T-helper 17 cell (primary cell): ENCODE results near the gene LMO7. TPM values are rescaled to one million over a fixed set of nuclear protein-coding genes. Genes with fewer than 3 reads are reported as not detected.

Experiments used
- ATAC-seq: fragments of 150-1000 bp; cut with Tn5 transposase; 2 replicates; pipeline ENCODE4 v1.10.0; 2021; ENCODE audit warnings: mild to moderate bottlenecking, moderate library complexity
- DNase-seq, 3 donors: peaks; one replicate each; pipeline versions ENCODE4 v3.0.0 to v3.0.0-alpha.2; 2020 to 2021
- H3K9me3 ChIP-seq: one replicate; pipeline ENCODE4 v1.7.0; 2013; ENCODE audit warnings: low read length, mild to moderate bottlenecking; ENCODE audit not compliant: control insufficient read depth, poor library complexity, severe bottlenecking
- H3K27ac Mint-ChIP-seq: one replicate; pipeline ENCODE4 v1.8.0; 2022; ENCODE audit warnings: mild to moderate bottlenecking, moderate library complexity, mixed read lengths
- H3K27me3 Mint-ChIP-seq: one replicate; pipeline ENCODE4 v1.8.0; 2022; ENCODE audit warnings: mixed read lengths
- H3K36me3 Mint-ChIP-seq: one replicate; pipeline ENCODE4 v1.8.0; 2022; ENCODE audit warnings: low read depth, mixed read lengths
- H3K4me1 Mint-ChIP-seq: one replicate; pipeline ENCODE4 v1.8.0; 2022; ENCODE audit warnings: mild to moderate bottlenecking, mixed read lengths
- H3K4me3 Mint-ChIP-seq: one replicate; pipeline ENCODE4 v1.8.0; 2022; ENCODE audit warnings: mild to moderate bottlenecking, moderate library complexity, mixed read lengths
- total RNA-seq, 4 donors: library from RNA in 2 of 4; stranded (reverse) in 2 of 4; gene quantifications; one replicate each; pipeline ENCODE4 v1.2.3 and lab custom pipeline; 2022 to 2026

The LMO7 gene
- total RNA-seq, 2 donors from 2014 or later = 10.2 to 12.3 TPM

- H3K27me3 Mint-ChIP-seq = no peaks in the 10 kb centered on the region
- H3K36me3 Mint-ChIP-seq = peaks cover 11% of the 10 kb centered on the region
- peaks cover 5% of the 10 kb centered on the region for H3K4me1 Mint-ChIP-seq
- H3K4me3 Mint-ChIP-seq = no peak overlapping the region
- H3K27ac Mint-ChIP-seq = no peak overlapping the region
- ATAC-seq (no peak), DNase-seq (no peak)
- H3K9me3 ChIP-seq = no peaks in the 10 kb centered on the region
Measured at GRCh38 chr13:75843991-75844390, 207.9 kb downstream of the LMO7 start.

GRCh38 chr13:75847588-75847987 lies 211.5 kb downstream of the LMO7 start:
- no peak for DNase-seq
- no peaks in the 10 kb centered on the region for H3K9me3 ChIP-seq
- peaks cover 9% of the 10 kb centered on the region for H3K36me3 Mint-ChIP-seq
- no peak for ATAC-seq
- no peak overlapping the region for H3K27ac Mint-ChIP-seq
- H3K4me3 Mint-ChIP-seq = no peak overlapping the region
- peaks cover 5% of the 10 kb centered on the region for H3K4me1 Mint-ChIP-seq
- no peaks in the 10 kb centered on the region for H3K27me3 Mint-ChIP-seq

GRCh38 chr13:75850916-75851315 lies 214.8 kb downstream of the LMO7 start:
- no peak for DNase-seq
- Mint-ChIP-seq H3K4me1 (peaks cover 2% of the 10 kb centered on the region), H3K4me3 (no peak overlapping the region), H3K27me3 (no peaks in the 10 kb centered on the region), H3K36me3 (peaks cover 10% of the 10 kb centered on the region), H3K27ac (no peak overlapping the region)
- no peaks in the 10 kb centered on the region for H3K9me3 ChIP-seq
- no peak for ATAC-seq

- H3K27ac Mint-ChIP-seq = no peak overlapping the region
- H3K27me3 Mint-ChIP-seq = no peaks in the 10 kb centered on the region
- no peaks in the 10 kb centered on the region for H3K9me3 ChIP-seq
- H3K4me1 Mint-ChIP-seq = peaks cover 2% of the 10 kb centered on the region
- H3K36me3 Mint-ChIP-seq = peaks cover 9% of the 10 kb centered on the region
- ATAC-seq (no peak), DNase-seq (no peak)
- H3K4me3 Mint-ChIP-seq = no peak overlapping the region
Measured at GRCh38 chr13:75855216-75855615, 219.1 kb downstream of the LMO7 start.

GRCh38 chr13:75855847-75856246 lies 219.7 kb downstream of the LMO7 start:
- H3K27me3 Mint-ChIP-seq = no peaks in the 10 kb centered on the region
- no peak for DNase-seq
- no peak overlapping the region for H3K4me3 Mint-ChIP-seq
- H3K36me3 Mint-ChIP-seq = peaks cover 9% of the 10 kb centered on the region
- H3K27ac Mint-ChIP-seq = no peak overlapping the region
- no peak for ATAC-seq
- peaks cover 2% of the 10 kb centered on the region for H3K4me1 Mint-ChIP-seq
- H3K9me3 ChIP-seq = no peaks in the 10 kb centered on the region

GRCh38 chr13:75857291-75857690 lies 221.2 kb downstream of the LMO7 start:
- H3K4me1 Mint-ChIP-seq = peaks cover 2% of the 10 kb centered on the region
- no peaks in the 10 kb centered on the region for H3K9me3 ChIP-seq
- no peak overlapping the region for H3K4me3 Mint-ChIP-seq
- H3K27ac Mint-ChIP-seq = no peak overlapping the region
- no peaks in the 10 kb centered on the region for H3K27me3 Mint-ChIP-seq
- ATAC-seq (no peak), DNase-seq (no peak)
- peaks cover 9% of the 10 kb centered on the region for H3K36me3 Mint-ChIP-seq

- Mint-ChIP-seq H3K27me3 (no peaks in the 10 kb centered on the region), H3K36me3 (peaks cover 2% of the 10 kb centered on the region), H3K27ac (no peak overlapping the region), H3K4me3 (no peak overlapping the region), H3K4me1 (peaks cover 5% of the 10 kb centered on the region)
- DNase-seq (no peak), ATAC-seq (no peak)
- H3K9me3 ChIP-seq = peaks cover 3% of the 10 kb centered on the region
Measured at GRCh38 chr13:75860935-75861334, 224.8 kb downstream of the LMO7 start.

GRCh38 chr13:75861786-75862185 lies 225.7 kb downstream of the LMO7 start:
- Mint-ChIP-seq H3K4me1 (peaks cover 7% of the 10 kb centered on the region), H3K36me3 (peaks cover 2% of the 10 kb centered on the region), H3K4me3 (no peak overlapping the region), H3K27ac (no peak overlapping the region), H3K27me3 (no peaks in the 10 kb centered on the region)
- peaks cover 3% of the 10 kb centered on the region for H3K9me3 ChIP-seq
- ATAC-seq (no peak), DNase-seq (no peak)

- Mint-ChIP-seq H3K36me3 (no peaks in the 10 kb centered on the region), H3K27ac (no peak overlapping the region), H3K4me1 (peaks cover 8% of the 10 kb centered on the region), H3K4me3 (no peak overlapping the region), H3K27me3 (peaks cover 2% of the 10 kb centered on the region)
- peaks cover 3% of the 10 kb centered on the region for H3K9me3 ChIP-seq
- no peak for ATAC-seq
- no peak for DNase-seq
Measured at GRCh38 chr13:75864718-75865117, 228.6 kb downstream of the LMO7 start.

- H3K27me3 Mint-ChIP-seq = peaks cover 21% of the 10 kb centered on the region
- ATAC-seq = no peak
- peaks cover 3% of the 10 kb centered on the region for H3K9me3 ChIP-seq
- H3K4me1 Mint-ChIP-seq = peaks cover 12% of the 10 kb centered on the region
- H3K36me3 Mint-ChIP-seq = peaks cover 2% of the 10 kb centered on the region
- DNase-seq = no peak
- no peak overlapping the region for H3K4me3 Mint-ChIP-seq
- H3K27ac Mint-ChIP-seq = no peak overlapping the region
Measured at GRCh38 chr13:75867379-75868117, 231.4 kb downstream of the LMO7 start.

- H3K4me3 Mint-ChIP-seq = peak overlapping the region; percentile 71
- peaks cover 2% of the 10 kb centered on the region for H3K36me3 Mint-ChIP-seq
- H3K4me1 Mint-ChIP-seq = peaks cover 9% of the 10 kb centered on the region
- H3K9me3 ChIP-seq = peaks cover 3% of the 10 kb centered on the region
- H3K27me3 Mint-ChIP-seq = peaks cover 21% of the 10 kb centered on the region
- H3K27ac Mint-ChIP-seq = peak overlapping the region; percentile 53
- no peak for DNase-seq
- ATAC-seq = peak; percentile 89
Measured at GRCh38 chr13:75869981-75870380, 233.9 kb downstream of the LMO7 start.

GRCh38 chr13:75870397-75870903 lies 234.3 kb downstream of the LMO7 start:
- Mint-ChIP-seq H3K4me1 (peaks cover 9% of the 10 kb centered on the region), H3K27ac (peak overlapping the region; percentile 53), H3K36me3 (peaks cover 2% of the 10 kb centered on the region), H3K27me3 (peaks cover 21% of the 10 kb centered on the region), H3K4me3 (peak overlapping the region; percentile 71)
- DNase-seq (peak in 1 of 3 donors; percentile 5), ATAC-seq (peak; percentile 74)
- H3K9me3 ChIP-seq = peaks cover 3% of the 10 kb centered on the region

- Mint-ChIP-seq H3K4me1 (peaks cover 12% of the 10 kb centered on the region), H3K4me3 (no peak overlapping the region), H3K27ac (peak overlapping the region; percentile 53), H3K27me3 (peaks cover 21% of the 10 kb centered on the region), H3K36me3 (peaks cover 2% of the 10 kb centered on the region)
- ATAC-seq = no peak
- DNase-seq = no peak
- H3K9me3 ChIP-seq = no peaks in the 10 kb centered on the region
Measured at GRCh38 chr13:75871059-75871458, 234.9 kb downstream of the LMO7 start.

- Mint-ChIP-seq H3K4me3 (no peak overlapping the region), H3K27ac (no peak overlapping the region), H3K4me1 (peaks cover 15% of the 10 kb centered on the region), H3K27me3 (peaks cover 31% of the 10 kb centered on the region), H3K36me3 (peaks cover 2% of the 10 kb centered on the region)
- ATAC-seq (no peak), DNase-seq (no peak)
- H3K9me3 ChIP-seq = no peaks in the 10 kb centered on the region
Measured at GRCh38 chr13:75872980-75873379, 236.8 kb downstream of the LMO7 start.
